ENCODE data around the gene CD180. TPM values are rescaled to one million over a fixed set of nuclear protein-coding genes. Genes with fewer than 3 reads are reported as not detected.
A peak's percentile ranks its signal among the peaks of the same experiment; 100 is the strongest.

CD180 gene
- total and polyA plus RNA-seq, 2 donors (not counting 1 experiment from before 2014, with no cell fraction given), result 0.28 TPM; not detected in 1

- Histone ChIP-seq H3K36me3 (ENCODE audit: control insufficient read depth, insufficient read depth, low read length) (no peaks in the 10 kb centered on the region), H3K4me1 (ENCODE audit: control insufficient read depth, extremely low read depth, insufficient read depth, low read length) (peaks cover 3% of the 10 kb centered on the region), H3K9ac (ENCODE audit: insufficient read depth, low read length) (no peak overlapping the region), H3K79me2 (ENCODE audit: control insufficient read depth, insufficient read depth, low read length) (no peaks in the 10 kb centered on the region), H4K20me1 (ENCODE audit: control insufficient read depth, extremely low read depth, insufficient read depth, low read length) (no peaks in the 10 kb centered on the region), H3K4me2 (ENCODE audit: extremely low read depth, insufficient read depth, low read length) (no peak overlapping the region), H3K27ac (ENCODE audit: insufficient read depth, low read length) (no peak overlapping the region), H2AFZ (ENCODE audit: low read length) (no peak overlapping the region), H3K4me3 (replicated peaks in 1 of 4; ENCODE audit: control extremely low read depth in 1 of 4, insufficient read depth in 1 of 4, low read depth in 3 of 4, low read length in 4 of 4) (no peak overlapping the region), H3K9me3 (ENCODE audit: control insufficient read depth, insufficient read depth, low read depth, low read length) (no peaks in the 10 kb centered on the region), H3K27me3 (ENCODE audit: control insufficient read depth, insufficient read depth, low read length) (no peaks in the 10 kb centered on the region)
- TF ChIP-seq, protein P1, sequence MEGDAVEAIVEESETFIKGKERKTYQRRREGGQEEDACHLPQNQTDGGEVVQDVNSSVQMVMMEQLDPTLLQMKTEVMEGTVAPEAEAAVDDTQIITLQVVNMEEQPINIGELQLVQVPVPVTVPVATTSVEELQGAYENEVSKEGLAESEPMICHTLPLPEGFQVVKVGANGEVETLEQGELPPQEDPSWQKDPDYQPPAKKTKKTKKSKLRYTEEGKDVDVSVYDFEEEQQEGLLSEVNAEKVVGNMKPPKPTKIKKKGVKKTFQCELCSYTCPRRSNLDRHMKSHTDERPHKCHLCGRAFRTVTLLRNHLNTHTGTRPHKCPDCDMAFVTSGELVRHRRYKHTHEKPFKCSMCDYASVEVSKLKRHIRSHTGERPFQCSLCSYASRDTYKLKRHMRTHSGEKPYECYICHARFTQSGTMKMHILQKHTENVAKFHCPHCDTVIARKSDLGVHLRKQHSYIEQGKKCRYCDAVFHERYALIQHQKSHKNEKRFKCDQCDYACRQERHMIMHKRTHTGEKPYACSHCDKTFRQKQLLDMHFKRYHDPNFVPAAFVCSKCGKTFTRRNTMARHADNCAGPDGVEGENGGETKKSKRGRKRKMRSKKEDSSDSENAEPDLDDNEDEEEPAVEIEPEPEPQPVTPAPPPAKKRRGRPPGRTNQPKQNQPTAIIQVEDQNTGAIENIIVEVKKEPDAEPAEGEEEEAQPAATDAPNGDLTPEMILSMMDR (conservative IDR thresholded peaks at IDR 0.05 in 1 of 2, IDR thresholded peaks at IDR 0.05 in 1 of 2; ENCODE audit: low read depth in 1 of 2, low read length in 2 of 2), result no peak
- no peak for TF ChIP-seq EZH2 (IDR thresholded peaks at IDR 0.05; ENCODE audit: low read length, missing control alignments)
- DNase-seq (ENCODE audit: low read depth in 2 of 2), result no peak
These were observed 44.7 kb upstream of the CD180 start for GRCh38 chr5:67241326-67241725.

- H3K4me2 ChIP-seq (ENCODE audit: extremely low read depth, insufficient read depth, low read length), result no peak overlapping the region
- H3K9me3 ChIP-seq (ENCODE audit: control insufficient read depth, insufficient read depth, low read depth, low read length), result no peaks in the 10 kb centered on the region
- DNase-seq (ENCODE audit: low read depth in 2 of 2), result peak in 1 of 2 donors; percentile 57
- H3K4me1 ChIP-seq (ENCODE audit: control insufficient read depth, extremely low read depth, insufficient read depth, low read length), result peaks cover 3% of the 10 kb centered on the region
- no peaks in the 10 kb centered on the region for H3K36me3 ChIP-seq (ENCODE audit: control insufficient read depth, insufficient read depth, low read length)
- no peak overlapping the region for H2AFZ ChIP-seq (ENCODE audit: low read length)
- no peaks in the 10 kb centered on the region for H3K79me2 ChIP-seq (ENCODE audit: control insufficient read depth, insufficient read depth, low read length)
- no peak overlapping the region for H3K27ac ChIP-seq (ENCODE audit: insufficient read depth, low read length)
- H3K4me3 ChIP-seq (replicated peaks in 1 of 4; ENCODE audit: control extremely low read depth in 1 of 4, insufficient read depth in 1 of 4, low read depth in 3 of 4, low read length in 4 of 4), result no peak overlapping the region
- H3K9ac ChIP-seq (ENCODE audit: insufficient read depth, low read length), result no peak overlapping the region
- TF ChIP-seq, protein P1 (conservative IDR thresholded peaks at IDR 0.05 in 1 of 2, IDR thresholded peaks at IDR 0.05 in 1 of 2; ENCODE audit: low read depth in 1 of 2, low read length in 2 of 2), result no peak
- TF ChIP-seq EZH2 (IDR thresholded peaks at IDR 0.05; ENCODE audit: low read length, missing control alignments), result no peak
- H4K20me1 ChIP-seq (ENCODE audit: control insufficient read depth, extremely low read depth, insufficient read depth, low read length), result no peaks in the 10 kb centered on the region
- no peaks in the 10 kb centered on the region for H3K27me3 ChIP-seq (ENCODE audit: control insufficient read depth, insufficient read depth, low read length)
These were observed 44.2 kb upstream of the CD180 start for GRCh38 chr5:67240846-67241245.

GRCh38 chr5:67240065-67240464, 43.5 kb upstream of the CD180 start:
- Histone ChIP-seq H3K27me3 (ENCODE audit: control insufficient read depth, insufficient read depth, low read length) (no peaks in the 10 kb centered on the region), H3K4me1 (ENCODE audit: control insufficient read depth, extremely low read depth, insufficient read depth, low read length) (peaks cover 6% of the 10 kb centered on the region), H3K9me3 (ENCODE audit: control insufficient read depth, insufficient read depth, low read depth, low read length) (no peaks in the 10 kb centered on the region), H4K20me1 (ENCODE audit: control insufficient read depth, extremely low read depth, insufficient read depth, low read length) (no peaks in the 10 kb centered on the region), H2AFZ (ENCODE audit: low read length) (no peak overlapping the region), H3K9ac (ENCODE audit: insufficient read depth, low read length) (no peak overlapping the region), H3K79me2 (ENCODE audit: control insufficient read depth, insufficient read depth, low read length) (no peaks in the 10 kb centered on the region), H3K4me3 (replicated peaks in 1 of 4; ENCODE audit: control extremely low read depth in 1 of 4, insufficient read depth in 1 of 4, low read depth in 3 of 4, low read length in 4 of 4) (no peak overlapping the region), H3K27ac (ENCODE audit: insufficient read depth, low read length) (no peak overlapping the region), H3K36me3 (ENCODE audit: control insufficient read depth, insufficient read depth, low read length) (no peaks in the 10 kb centered on the region), H3K4me2 (ENCODE audit: extremely low read depth, insufficient read depth, low read length) (no peak overlapping the region)
- DNase-seq (ENCODE audit: low read depth in 2 of 2), result no peak
- no peak for TF ChIP-seq EZH2 (IDR thresholded peaks at IDR 0.05; ENCODE audit: low read length, missing control alignments)
- TF ChIP-seq, protein P1 (conservative IDR thresholded peaks at IDR 0.05 in 1 of 2, IDR thresholded peaks at IDR 0.05 in 1 of 2; ENCODE audit: low read depth in 1 of 2, low read length in 2 of 2), result no peak
